Activated T-cell treated with anti-CD3 and anti-CD28 coated beads, Interleukin-2, amount 50 U/mL, for 4 hours (primary cell): ENCODE data around the gene SREBF1. TPM values are rescaled to one million over a fixed set of nuclear protein-coding genes. Genes with fewer than 3 reads are reported as not detected.

Experiments used
- ATAC-seq, 2 donors: fragments of 200-7000 bp; cut with Tn5 transposase; one replicate each; pipeline ENCODE4 v1.10.0; 2021
- DNase-seq: peaks from one replicate; pipeline ENCODE4 v3.0.0-alpha.2; 2020
- H3K27me3 Mint-ChIP-seq: one replicate; pipeline ENCODE4 v1.8.0; 2021; ENCODE audit warnings: low read depth, mixed read lengths
- H3K36me3 Mint-ChIP-seq: one replicate; pipeline ENCODE4 v1.8.0; 2022; ENCODE audit warnings: mixed read lengths; ENCODE audit not compliant: insufficient read depth
- H3K4me1 Mint-ChIP-seq: one replicate; pipeline ENCODE4 v1.8.0; 2021; ENCODE audit warnings: low read depth, mixed read lengths
- H3K4me3 Mint-ChIP-seq: one replicate; pipeline ENCODE4 v1.8.0; 2021; ENCODE audit warnings: mild to moderate bottlenecking, moderate library complexity, mixed read lengths
- H3K9me3 Mint-ChIP-seq: one replicate; pipeline ENCODE4 v1.8.0; 2021; ENCODE audit warnings: mixed read lengths
- total RNA-seq, 3 donors: library from RNA; stranded (reverse); gene quantifications; one replicate each; pipeline ENCODE4 v1.2.1, GENCODE V29; 2021

SREBF1 gene
- total RNA-seq, 3 donors from 2014 or later: 34.3 to 44.0 (median 34.6) TPM

- H3K27me3 Mint-ChIP-seq: no peaks in the 10 kb centered on the region
- no peak for DNase-seq
- no peak for ATAC-seq
- H3K4me3 Mint-ChIP-seq: peak overlapping the region; percentile 31
- no peaks in the 10 kb centered on the region for H3K36me3 Mint-ChIP-seq
- no peaks in the 10 kb centered on the region for H3K9me3 Mint-ChIP-seq
- peaks cover 24% of the 10 kb centered on the region for H3K4me1 Mint-ChIP-seq
Measured at GRCh38 chr17:17784657-17785267, 52.0 kb downstream of the SREBF1 start.

- Mint-ChIP-seq H3K36me3 (no peaks in the 10 kb centered on the region), H3K27me3 (no peaks in the 10 kb centered on the region), H3K4me3 (peak overlapping the region; percentile 76), H3K9me3 (no peaks in the 10 kb centered on the region), H3K4me1 (peaks cover 24% of the 10 kb centered on the region)
- DNase-seq (no peak), ATAC-seq (peak in 1 of 2 donors; percentile 8)
Measured at GRCh38 chr17:17783825-17784656, 52.7 kb downstream of the SREBF1 start.

GRCh38 chr17:17783116-17783824, 53.5 kb downstream of the SREBF1 start:
- peak; percentile 48 to 49 for ATAC-seq

GRCh38 chr17:17782523-17783115, 54.2 kb downstream of the SREBF1 start:
- peaks cover 24% of the 10 kb centered on the region for H3K4me1 Mint-ChIP-seq
- no peaks in the 10 kb centered on the region for H3K9me3 Mint-ChIP-seq
- H3K36me3 Mint-ChIP-seq: no peaks in the 10 kb centered on the region
- H3K4me3 Mint-ChIP-seq: peak overlapping the region; percentile 71
- ATAC-seq (peak; percentile 22 to 35), DNase-seq (no peak)
- H3K27me3 Mint-ChIP-seq: no peaks in the 10 kb centered on the region

More at GRCh38 chr17:17783116-17783824, 53.5 kb downstream of the SREBF1 start:
- Mint-ChIP-seq H3K4me1 (peaks cover 24% of the 10 kb centered on the region), H3K36me3 (no peaks in the 10 kb centered on the region), H3K4me3 (peak overlapping the region; percentile 76), H3K9me3 (no peaks in the 10 kb centered on the region), H3K27me3 (no peaks in the 10 kb centered on the region)
- peak; percentile 53 for DNase-seq

- H3K27me3 Mint-ChIP-seq: no peaks in the 10 kb centered on the region
- H3K9me3 Mint-ChIP-seq: no peaks in the 10 kb centered on the region
- H3K4me3 Mint-ChIP-seq: peak overlapping the region; percentile 59
- peak; percentile 43 for DNase-seq
- H3K4me1 Mint-ChIP-seq: peaks cover 24% of the 10 kb centered on the region
- peak; percentile 39 to 46 for ATAC-seq
- H3K36me3 Mint-ChIP-seq: no peaks in the 10 kb centered on the region
Measured at GRCh38 chr17:17781591-17782496, 54.9 kb downstream of the SREBF1 start.

- Mint-ChIP-seq H3K9me3 (no peaks in the 10 kb centered on the region), H3K27me3 (no peaks in the 10 kb centered on the region), H3K36me3 (no peaks in the 10 kb centered on the region), H3K4me3 (peak overlapping the region; percentile 59), H3K4me1 (peaks cover 24% of the 10 kb centered on the region)
- no peak for ATAC-seq
- DNase-seq: no peak
Measured at GRCh38 chr17:17780922-17781590, 55.7 kb downstream of the SREBF1 start.

GRCh38 chr17:17779015-17779611, 57.7 kb downstream of the SREBF1 start:
- Mint-ChIP-seq H3K27me3 (no peaks in the 10 kb centered on the region), H3K36me3 (no peaks in the 10 kb centered on the region), H3K9me3 (no peaks in the 10 kb centered on the region), H3K4me1 (peaks cover 10% of the 10 kb centered on the region), H3K4me3 (no peak overlapping the region)
- DNase-seq (no peak), ATAC-seq (no peak)

- DNase-seq (no peak), ATAC-seq (no peak)
- Mint-ChIP-seq H3K36me3 (no peaks in the 10 kb centered on the region), H3K4me3 (no peak overlapping the region), H3K4me1 (peaks cover 5% of the 10 kb centered on the region), H3K9me3 (no peaks in the 10 kb centered on the region), H3K27me3 (no peaks in the 10 kb centered on the region)
Measured at GRCh38 chr17:17778308-17779014, 58.3 kb downstream of the SREBF1 start.

GRCh38 chr17:17776889-17777288, 59.9 kb downstream of the SREBF1 start:
- no peaks in the 10 kb centered on the region for H3K36me3 Mint-ChIP-seq
- no peak for ATAC-seq
- H3K4me1 Mint-ChIP-seq: peaks cover 9% of the 10 kb centered on the region

GRCh38 chr17:17774009-17774881, 62.5 kb downstream of the SREBF1 start:
- H3K4me1 Mint-ChIP-seq: peaks cover 3% of the 10 kb centered on the region
- ATAC-seq: peak; percentile 23 to 50
- no peaks in the 10 kb centered on the region for H3K9me3 Mint-ChIP-seq
- no peaks in the 10 kb centered on the region for H3K36me3 Mint-ChIP-seq
- no peaks in the 10 kb centered on the region for H3K27me3 Mint-ChIP-seq
- DNase-seq: no peak
- no peak overlapping the region for H3K4me3 Mint-ChIP-seq

More at GRCh38 chr17:17776889-17777288, 59.9 kb downstream of the SREBF1 start:
- no peaks in the 10 kb centered on the region for H3K27me3 Mint-ChIP-seq
- no peak for DNase-seq
- H3K9me3 Mint-ChIP-seq: no peaks in the 10 kb centered on the region
- no peak overlapping the region for H3K4me3 Mint-ChIP-seq

GRCh38 chr17:17772231-17772630, 64.6 kb downstream of the SREBF1 start:
- Mint-ChIP-seq H3K36me3 (no peaks in the 10 kb centered on the region), H3K4me1 (peaks cover 3% of the 10 kb centered on the region)

More at GRCh38 chr17:17772231-17772630, 64.6 kb downstream of the SREBF1 start:
- no peak overlapping the region for H3K4me3 Mint-ChIP-seq
- DNase-seq (no peak), ATAC-seq (no peak)
- no peaks in the 10 kb centered on the region for H3K27me3 Mint-ChIP-seq
- H3K9me3 Mint-ChIP-seq: no peaks in the 10 kb centered on the region
